Right lobe of liver (tissue), 6 donors: ENCODE data around the gene USP48. TPM values are rescaled to one million over a fixed set of nuclear protein-coding genes. Genes with fewer than 3 reads are reported as not detected.

ENCODE experiments used
- ATAC-seq, 4 donors: fragments of 200-7000 bp; cut with Tn5 transposase; one replicate each; pipeline ENCODE4 v1.9.1; 2020; ENCODE audit warnings: mild to moderate bottlenecking in 4 of 4, moderate library complexity in 4 of 4
- DNase-seq, 3 donors: peaks; one replicate each; pipeline ENCODE4 v3.0.0-alpha.2; 2020
- H3K27ac ChIP-seq, 3 donors: fragments of 200-600 bp; one replicate each; pipeline ENCODE4 v1.8.0; 2022
- H3K27me3 ChIP-seq, 2 donors: fragments of 200-600 bp; one replicate each; pipeline ENCODE4 v1.8.0; 2022
- H3K36me3 ChIP-seq, 4 donors: fragments of 200-600 bp; sonication (generic) in 1 of 4; one replicate each; pipeline versions ENCODE4 v1.5.1 to v1.8.0; 2017 to 2022; ENCODE audit warnings: control low read depth in 1 of 4
- H3K4me1 ChIP-seq, 4 donors: fragments of 200-600 bp; sonication (generic) in 1 of 4; one replicate each; pipeline versions ENCODE4 v1.5.1 to v1.8.0; 2017 to 2022; ENCODE audit warnings: control low read depth in 1 of 4
- H3K4me3 ChIP-seq, 3 donors: fragments of 200-600 bp; one replicate each; pipeline ENCODE4 v1.8.0; 2022
- H3K9me3 ChIP-seq, 4 donors: fragments of 200-600 bp; sonication (generic) in 1 of 4; one replicate each; pipeline versions ENCODE4 v1.5.1 to v1.8.0; 2017 to 2022; ENCODE audit warnings: control low read depth in 1 of 4
- POLR2A ChIP-seq: fragments of 450-650 bp; IDR thresholded peaks from one replicate; pipeline ENCODE4 v1.6.1; 2017; ENCODE audit warnings: antibody characterized with exemption, mild to moderate bottlenecking
- WGBS: methylation state at CpG from one replicate; pipeline ENCODE4 v1.1.6; 2018; ENCODE audit warnings: low coverage, low lambda C conversion rate; ENCODE audit not compliant: insufficient coverage; ENCODE audit errors: missing lambda C conversion rate; 5-methylcytosine and 5-hydroxymethylcytosine counted together
- intact Hi-C, 2 donors: fragments of 100-400 bp; cut with DNase I; formaldehyde crosslinking; loops; one replicate each; pipeline versions ENCODE4 v1.11.2 to v1.14.1; 2022
- total RNA-seq, 6 experiments: library from RNA; depleted of rRNA in 2 of 6; stranded (reverse); fragments of >200 nt in 2 of 6; fragmentation: NEBNext Ultra II Directional in 3 of 6; extraction: Animal tissue kit (Norgen Biotek cat#: 25700) in 3 of 6; gene quantifications; one replicate each; pipeline versions ENCODE4 v1.1.0 to v1.2.4, GENCODE V29; 2016 to 2023
- TF ChIP-seq, protein P1 (sequence below), 4 donors: fragments of 200-600 bp in 3 of 4; fragments of 450-650 bp in 1 of 4; IDR thresholded peaks; one replicate each; pipeline versions ENCODE4 v1.5.1 to v1.8.0; 2016 to 2022; ENCODE audit warnings: antibody characterized with exemption in 4 of 4, mild to moderate bottlenecking in 2 of 4
- donor health status: DM: no; HTN: yes; CAD: no.
- donor health status: DM: no; HTN: no; CAD: no.
- donor health status: DM: no; HTN: no; CAD: no.
- donor health status: DM: no; HTN: yes; CAD: no.
- donor health status: DM: no; HTN: yes; CAD: no.

USP48 gene
- total RNA-seq, 6 experiments from 2014 or later, result 21.3 to 24.5 (median 22.8) TPM

GRCh38 chr1:21673277-21673780, 109.6 kb downstream of the USP48 start:
- ATAC-seq (peak; percentile 41 to 76 (median 68)), DNase-seq (peak; percentile 60 to 87 (median 79))
- intact Hi-C loops, result no loop called here
- no peak for TF ChIP-seq POLR2A
- TF ChIP-seq, protein P1, sequence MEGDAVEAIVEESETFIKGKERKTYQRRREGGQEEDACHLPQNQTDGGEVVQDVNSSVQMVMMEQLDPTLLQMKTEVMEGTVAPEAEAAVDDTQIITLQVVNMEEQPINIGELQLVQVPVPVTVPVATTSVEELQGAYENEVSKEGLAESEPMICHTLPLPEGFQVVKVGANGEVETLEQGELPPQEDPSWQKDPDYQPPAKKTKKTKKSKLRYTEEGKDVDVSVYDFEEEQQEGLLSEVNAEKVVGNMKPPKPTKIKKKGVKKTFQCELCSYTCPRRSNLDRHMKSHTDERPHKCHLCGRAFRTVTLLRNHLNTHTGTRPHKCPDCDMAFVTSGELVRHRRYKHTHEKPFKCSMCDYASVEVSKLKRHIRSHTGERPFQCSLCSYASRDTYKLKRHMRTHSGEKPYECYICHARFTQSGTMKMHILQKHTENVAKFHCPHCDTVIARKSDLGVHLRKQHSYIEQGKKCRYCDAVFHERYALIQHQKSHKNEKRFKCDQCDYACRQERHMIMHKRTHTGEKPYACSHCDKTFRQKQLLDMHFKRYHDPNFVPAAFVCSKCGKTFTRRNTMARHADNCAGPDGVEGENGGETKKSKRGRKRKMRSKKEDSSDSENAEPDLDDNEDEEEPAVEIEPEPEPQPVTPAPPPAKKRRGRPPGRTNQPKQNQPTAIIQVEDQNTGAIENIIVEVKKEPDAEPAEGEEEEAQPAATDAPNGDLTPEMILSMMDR (IDR thresholded peaks at IDR 0.05), result no peak
- H3K27ac ChIP-seq, result no peak overlapping the region
- H3K4me1 ChIP-seq, result peaks cover 0 to 30% (median 10%) of the 10 kb centered on the region in 4 donors
- H3K4me3 ChIP-seq, result no peak overlapping the region
- WGBS, result 0% methylated on average over 3 of the region's 9 CpGs
- no peaks in the 10 kb centered on the region for H3K27me3 ChIP-seq
- no peaks in the 10 kb centered on the region for H3K36me3 ChIP-seq
- H3K9me3 ChIP-seq, result no peaks in the 10 kb centered on the region

- Histone ChIP-seq H3K36me3 (no peaks in the 10 kb centered on the region), H3K9me3 (no peaks in the 10 kb centered on the region), H3K27me3 (no peaks in the 10 kb centered on the region), H3K4me3 (no peak overlapping the region), H3K27ac (no peak overlapping the region), H3K4me1 (peaks cover 0 to 34% (median 10%) of the 10 kb centered on the region in 4 donors)
- intact Hi-C loops, result no loop called here
- WGBS, result 89% methylated on average over 8 of the region's 10 CpGs
- TF ChIP-seq POLR2A, result no peak
- TF ChIP-seq, protein P1 (IDR thresholded peaks at IDR 0.05), result no peak
- DNase-seq, result no peak
- no peak for ATAC-seq
Observed at GRCh38 chr1:21672478-21673276, 110.3 kb downstream of the USP48 start.

DNA sequence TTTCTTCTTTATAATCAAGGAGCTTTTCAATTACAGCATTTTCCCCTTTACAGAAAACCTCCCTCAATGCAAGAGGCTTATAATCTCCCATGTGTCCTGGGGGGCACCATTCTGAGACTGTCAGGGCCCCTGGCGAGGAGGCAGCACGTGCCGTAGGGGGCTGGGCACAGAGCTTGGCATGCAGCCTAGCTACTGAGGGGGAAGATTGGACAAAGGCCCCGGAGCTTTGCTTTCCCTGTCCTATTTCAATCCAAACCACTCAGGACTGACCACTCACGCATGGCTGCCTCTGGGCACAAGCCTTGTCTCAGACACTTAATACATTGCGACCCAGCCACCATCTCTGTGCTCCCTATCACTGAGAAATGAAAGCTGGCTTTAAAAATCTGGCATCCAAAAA, 111.0 kb downstream of the USP48 start:
- no peaks in the 10 kb centered on the region for H3K9me3 ChIP-seq
- WGBS, result 17% methylated on average over 2 of the region's 6 CpGs
- H3K4me3 ChIP-seq, result no peak overlapping the region
- intact Hi-C loops, result no loop called here
- H3K27me3 ChIP-seq, result no peaks in the 10 kb centered on the region
- peaks cover 0 to 34% (median 10%) of the 10 kb centered on the region in 4 donors for H3K4me1 ChIP-seq
- DNase-seq (no peak), ATAC-seq (no peak)
- no peaks in the 10 kb centered on the region for H3K36me3 ChIP-seq
- TF ChIP-seq, protein P1 (IDR thresholded peaks at IDR 0.05), result no peak
- no peak for TF ChIP-seq POLR2A
- H3K27ac ChIP-seq, result no peak overlapping the region

GRCh38 chr1:21670956-21671902, 111.7 kb downstream of the USP48 start:
- H3K4me1 ChIP-seq, result peaks cover 0 to 34% (median 10%) of the 10 kb centered on the region in 4 donors
- H3K9me3 ChIP-seq, result no peaks in the 10 kb centered on the region
- WGBS, result 90% methylated on average over 3 of the region's 11 CpGs
- H3K4me3 ChIP-seq, result no peak overlapping the region
- H3K36me3 ChIP-seq, result no peaks in the 10 kb centered on the region
- TF ChIP-seq, protein P1 (IDR thresholded peaks at IDR 0.05), result no peak
- no peak for TF ChIP-seq POLR2A
- DNase-seq, result peak in 1 of 3 donors; percentile 37
- intact Hi-C loops, result no loop called here
- ATAC-seq, result no peak
- no peaks in the 10 kb centered on the region for H3K27me3 ChIP-seq
- no peak overlapping the region for H3K27ac ChIP-seq
